SK-N-SH (cell line): Measurements from ENCODE around the gene SPRR1A. TPM values are rescaled to one million over a fixed set of nuclear protein-coding genes. Genes with fewer than 3 reads are reported as not detected.

Experiments used
- CTCF ChIA-PET: fragments of 300-600, 350-600 bp; formaldehyde crosslinking; extraction: SDS; loops from one replicate; lab custom pipeline; 2021; lab: Yijun Ruan, JAX
- POLR2A ChIA-PET: fragments of 350-600 bp; sonication (Branson Sonifier 250); formaldehyde crosslinking; extraction: SDS; loops from one replicate; lab custom pipeline; 2020; ENCODE audit warnings: antibody characterized with exemption, inconsistent platforms; lab: Yijun Ruan, JAX
- DNase-seq: peaks from one replicate; pipeline ENCODE4 v3.0.0; 2012
- H2AFZ ChIP-seq: fragments of 200-600 bp; sonication (generic); 2 replicates; pipeline ENCODE4 v1.8.1; 2016; ENCODE audit warnings: antibody characterized with exemption, mild to moderate bottlenecking, low read depth
- H3F3A ChIP-seq: fragments of 200-600 bp; sonication (generic); replicated peaks from 2 replicates; pipeline ENCODE3; 2016; ENCODE audit warnings: antibody characterized with exemption, mild to moderate bottlenecking; ENCODE audit not compliant: insufficient read depth
- H3K27ac ChIP-seq, 2 experiments: fragments of 200-500 bp in 1 of 2; fragments of 200-600 bp in 1 of 2; sonication (Bioruptor generic) in 1 of 2; sonication (generic), shearing (Covaris generic) in 1 of 2; 2 replicates each; pipeline versions ENCODE4 v1.5.1 to v1.6.1; 2014 to 2016; ENCODE audit warnings: low read depth in 2 of 2, inconsistent platforms in 1 of 2, low read length in 1 of 2, mild to moderate bottlenecking in 1 of 2, mixed read lengths in 1 of 2
- H3K27me3 ChIP-seq: fragments of 200-600 bp; sonication (generic), shearing (Covaris generic); 2 replicates; pipeline ENCODE4 v1.6.1; 2016; ENCODE audit warnings: mixed run types; ENCODE audit not compliant: insufficient read depth
- H3K36me3 ChIP-seq, 2 experiments: fragments of 200-500 bp in 1 of 2; fragments of 200-600 bp in 1 of 2; sonication (Bioruptor generic) in 1 of 2; sonication (generic) in 1 of 2; replicated peaks in 1 of 2; 2 replicates each; pipeline versions ENCODE3 to v1.5.1; 2014 to 2016; ENCODE audit warnings: low read length in 1 of 2, mild to moderate bottlenecking in 1 of 2; ENCODE audit not compliant: insufficient read depth in 2 of 2, control insufficient read depth in 1 of 2
- H3K4me1 ChIP-seq, 2 experiments: fragments of 200-500 bp in 1 of 2; fragments of 200-600 bp in 1 of 2; sonication (Bioruptor generic) in 1 of 2; sonication (generic), shearing (Covaris generic) in 1 of 2; 2 replicates each; pipeline versions ENCODE4 v1.5.1 to v1.6.1; 2014 to 2016; ENCODE audit warnings: low read depth in 1 of 2, low read length in 1 of 2, mixed run types in 1 of 2; ENCODE audit not compliant: insufficient read depth in 2 of 2, control insufficient read depth in 1 of 2
- H3K4me2 ChIP-seq: fragments of 200-600 bp; sonication (generic), shearing (Covaris generic); 2 replicates; pipeline ENCODE4 v1.6.1; 2017; ENCODE audit warnings: mixed run types
- H3K4me3 ChIP-seq, 2 experiments: fragments of 200-500 bp in 1 of 2; fragments of 200-600 bp in 1 of 2; sonication (Bioruptor generic) in 1 of 2; sonication (generic), shearing (Covaris generic) in 1 of 2; 2 replicates each; pipeline versions ENCODE4 v1.5.1 to v1.8.1; 2014 to 2016; ENCODE audit warnings: low read depth in 2 of 2, inconsistent platforms in 1 of 2, low read length in 1 of 2, mild to moderate bottlenecking in 1 of 2, mixed read lengths in 1 of 2, moderate library complexity in 1 of 2
- H3K79me2 ChIP-seq: fragments of 200-600 bp; sonication (generic); 2 replicates; pipeline ENCODE4 v1.8.1; 2017; ENCODE audit warnings: mild to moderate bottlenecking; ENCODE audit not compliant: insufficient read depth
- H3K9ac ChIP-seq: fragments of 200-600 bp; sonication (generic); 2 replicates; pipeline ENCODE4 v1.6.1; 2017; ENCODE audit warnings: mixed run types
- H3K9me2 ChIP-seq: fragments of 200-600 bp; sonication (generic); 2 replicates; pipeline ENCODE4 v1.6.1; 2017; ENCODE audit warnings: mixed run types
- H3K9me3 ChIP-seq: fragments of 200-600 bp; sonication (generic); 2 replicates; pipeline ENCODE4 v1.6.1; 2017; ENCODE audit warnings: mixed run types, mild to moderate bottlenecking, moderate library complexity
- H4K20me1 ChIP-seq: fragments of 200-600 bp; sonication (generic); 2 replicates; pipeline ENCODE4 v1.6.1; 2017; ENCODE audit warnings: mild to moderate bottlenecking, mixed run types; ENCODE audit not compliant: insufficient read depth
- CHD2 ChIP-seq: fragments of 150-350 bp; IDR thresholded peaks from 2 replicates; pipeline ENCODE4 v1.6.1; 2018; ENCODE audit warnings: low read length; ENCODE audit not compliant: partially characterized antibody
- EZH2phosphoT487 ChIP-seq: fragments of 200-600 bp; sonication (generic); IDR thresholded peaks from 2 replicates; pipeline ENCODE4 v1.6.1; 2017; ENCODE audit warnings: low read depth, mixed run types, mild to moderate bottlenecking, antibody characterized with exemption, moderate library complexity, borderline replicate concordance
- FOSL2 ChIP-seq: IDR thresholded peaks from 2 replicates; pipeline ENCODE4 v1.4.0; 2012; ENCODE audit warnings: low read depth, mild to moderate bottlenecking, moderate library complexity, borderline replicate concordance
- FOXM1 ChIP-seq: IDR thresholded peaks from 2 replicates; pipeline ENCODE4 v1.4.0; 2012; ENCODE audit warnings: low read depth, mild to moderate bottlenecking
- GABPA ChIP-seq: IDR thresholded peaks from 2 replicates; pipeline ENCODE4 v1.4.0; 2012; ENCODE audit warnings: low read depth, mild to moderate bottlenecking
- GATA2 ChIP-seq: sonication (generic); formaldehyde crosslinking; IDR thresholded peaks from 2 replicates; pipeline ENCODE4 v1.5.0; 2020; ENCODE audit warnings: mild to moderate bottlenecking, missing genetic modification reagents
- RAD21 ChIP-seq: IDR thresholded peaks from 2 replicates; pipeline ENCODE4 v1.6.1; 2012; ENCODE audit warnings: mild to moderate bottlenecking, low read length
- RFX5 ChIP-seq: IDR thresholded peaks from 2 replicates; pipeline ENCODE4 v1.6.1; 2012; ENCODE audit warnings: mild to moderate bottlenecking, improper control_type of control experiment, low read length
- SMC3 ChIP-seq: IDR thresholded peaks from 2 replicates; pipeline ENCODE4 v1.6.1; 2012; ENCODE audit warnings: low read depth, low read length, improper control_type of control experiment
- TAF1 ChIP-seq: IDR thresholded peaks from 2 replicates; pipeline ENCODE4 v1.6.1; 2012; ENCODE audit warnings: low read depth, mild to moderate bottlenecking, low read length, moderate library complexity, borderline replicate concordance
- TCF12 ChIP-seq: IDR thresholded peaks from 2 replicates; pipeline ENCODE4 v1.4.0; 2012
- YY1 ChIP-seq: IDR thresholded peaks from 2 replicates; pipeline ENCODE4 v1.4.0; 2012; ENCODE audit warnings: low read depth, mild to moderate bottlenecking
- ZBTB33 ChIP-seq: IDR thresholded peaks from 2 replicates; pipeline ENCODE4 v1.4.0; 2012; ENCODE audit warnings: low read depth, borderline replicate concordance
- WGBS: methylation state at CpG from one replicate; pipeline ENCODE4 v1.1.6; 2017; ENCODE audit warnings: low lambda C conversion rate; 5-methylcytosine and 5-hydroxymethylcytosine counted together
- polyA plus RNA-seq, 3 experiments: library from polyadenylated mRNA; depleted of rRNA; stranded (reverse); fragments of >200 nt; gene quantifications; 2 replicates each; pipeline ENCODE4 v1.2.3, GENCODE V29; 2012
- TF ChIP-seq, protein P1 (sequence below): IDR thresholded peaks from 2 replicates; pipeline ENCODE4 v1.4.0; 2012; ENCODE audit warnings: low read depth
- TF ChIP-seq, protein P2 (sequence below): IDR thresholded peaks from 2 replicates; pipeline ENCODE4 v1.6.1; 2012; ENCODE audit warnings: mild to moderate bottlenecking, low read depth, low read length, moderate library complexity

SPRR1A gene
- polyA plus RNA-seq, 1 of the 3 experiments (the other 2 are of a cell fraction): not detected

DNA sequence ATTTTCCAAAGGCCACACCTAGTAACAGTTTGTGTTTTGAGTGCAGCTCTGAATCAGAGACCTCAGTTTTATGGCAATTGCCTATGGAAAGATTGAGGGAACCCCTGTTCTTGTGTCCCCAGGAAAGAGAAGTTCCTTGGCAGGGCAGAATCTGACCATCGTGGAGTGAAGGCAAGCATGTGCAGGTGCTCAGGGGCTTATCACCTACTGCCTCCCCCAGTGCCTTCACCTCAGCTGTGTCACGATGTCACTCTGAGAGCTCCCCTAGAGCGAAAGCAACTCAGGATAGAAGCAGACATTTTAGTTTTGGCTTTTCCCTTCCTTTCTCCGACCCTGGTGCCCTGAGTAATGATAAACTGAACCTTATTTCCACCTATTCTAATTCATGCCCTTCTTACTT is 1.8 kb upstream of the SPRR1A start:
- Histone ChIP-seq H3K79me2 (no peaks in the 10 kb centered on the region), H4K20me1 (no peaks in the 10 kb centered on the region), H3K9me2 (no peaks in the 10 kb centered on the region), H3K27ac (no peak overlapping the region), H2AFZ (no peak overlapping the region), H3K9ac (no peak overlapping the region), H3F3A (no peaks in the 10 kb centered on the region), H3K27me3 (no peaks in the 10 kb centered on the region), H3K4me2 (no peak overlapping the region), H3K4me3 (no peak overlapping the region), H3K9me3 (no peaks in the 10 kb centered on the region), H3K4me1 (no peaks in the 10 kb centered on the region)
- no peak for DNase-seq
- CTCF ChIA-PET: no interaction called here
- WGBS: 0% methylated on average over 4 of the region's 4 CpGs
- POLR2A ChIA-PET: no interaction called here
- no peak for TF ChIP-seq GATA2
- no peak for TF ChIP-seq RAD21
- TF ChIP-seq YY1: no peak
- no peak for TF ChIP-seq EZH2phosphoT487
- TF ChIP-seq ZBTB33: no peak
- TF ChIP-seq CHD2: no peak
- TF ChIP-seq, protein P1, sequence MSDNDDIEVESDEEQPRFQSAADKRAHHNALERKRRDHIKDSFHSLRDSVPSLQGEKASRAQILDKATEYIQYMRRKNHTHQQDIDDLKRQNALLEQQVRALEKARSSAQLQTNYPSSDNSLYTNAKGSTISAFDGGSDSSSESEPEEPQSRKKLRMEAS: no peak
- TF ChIP-seq TAF1: no peak
- no peak for TF ChIP-seq FOSL2
- TF ChIP-seq, protein P2, sequence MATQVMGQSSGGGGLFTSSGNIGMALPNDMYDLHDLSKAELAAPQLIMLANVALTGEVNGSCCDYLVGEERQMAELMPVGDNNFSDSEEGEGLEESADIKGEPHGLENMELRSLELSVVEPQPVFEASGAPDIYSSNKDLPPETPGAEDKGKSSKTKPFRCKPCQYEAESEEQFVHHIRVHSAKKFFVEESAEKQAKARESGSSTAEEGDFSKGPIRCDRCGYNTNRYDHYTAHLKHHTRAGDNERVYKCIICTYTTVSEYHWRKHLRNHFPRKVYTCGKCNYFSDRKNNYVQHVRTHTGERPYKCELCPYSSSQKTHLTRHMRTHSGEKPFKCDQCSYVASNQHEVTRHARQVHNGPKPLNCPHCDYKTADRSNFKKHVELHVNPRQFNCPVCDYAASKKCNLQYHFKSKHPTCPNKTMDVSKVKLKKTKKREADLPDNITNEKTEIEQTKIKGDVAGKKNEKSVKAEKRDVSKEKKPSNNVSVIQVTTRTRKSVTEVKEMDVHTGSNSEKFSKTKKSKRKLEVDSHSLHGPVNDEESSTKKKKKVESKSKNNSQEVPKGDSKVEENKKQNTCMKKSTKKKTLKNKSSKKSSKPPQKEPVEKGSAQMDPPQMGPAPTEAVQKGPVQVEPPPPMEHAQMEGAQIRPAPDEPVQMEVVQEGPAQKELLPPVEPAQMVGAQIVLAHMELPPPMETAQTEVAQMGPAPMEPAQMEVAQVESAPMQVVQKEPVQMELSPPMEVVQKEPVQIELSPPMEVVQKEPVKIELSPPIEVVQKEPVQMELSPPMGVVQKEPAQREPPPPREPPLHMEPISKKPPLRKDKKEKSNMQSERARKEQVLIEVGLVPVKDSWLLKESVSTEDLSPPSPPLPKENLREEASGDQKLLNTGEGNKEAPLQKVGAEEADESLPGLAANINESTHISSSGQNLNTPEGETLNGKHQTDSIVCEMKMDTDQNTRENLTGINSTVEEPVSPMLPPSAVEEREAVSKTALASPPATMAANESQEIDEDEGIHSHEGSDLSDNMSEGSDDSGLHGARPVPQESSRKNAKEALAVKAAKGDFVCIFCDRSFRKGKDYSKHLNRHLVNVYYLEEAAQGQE: no peak
- no peak for TF ChIP-seq GABPA
- no peak for TF ChIP-seq RFX5
- no peak for TF ChIP-seq FOXM1
- no peak for TF ChIP-seq TCF12
- no peak for TF ChIP-seq SMC3
- TF ChIP-seq, all 33 proteins: peak for 0
- H3K36me3 ChIP-seq: no peaks in the 10 kb centered on the region
